Skin of body (tissue), 1 donor: ENCODE measurements around the gene TMED3. TPM values are rescaled to one million over a fixed set of nuclear protein-coding genes. Genes with fewer than 3 reads are reported as not detected.

Experiments used
- total RNA-seq: library from RNA; depleted of rRNA; stranded (reverse); fragments of >200 nt; gene quantifications from one replicate; pipeline ENCODE4 v1.2.3, GENCODE V29; 2014

Gene TMED3
- total RNA-seq, 1 donor from 2014 or later, result 43.4 TPM

Other genes with a start within 250 kb of the TMED3 start
- 0.30 TPM for gene RASGRF1, start 220.3 kb upstream of the TMED3 start, total RNA-seq
- not detected for gene ANKRD34C, start 28.4 kb upstream of the TMED3 start, total RNA-seq
- gene MINAR1, start 121.2 kb downstream of the TMED3 start, total RNA-seq, result 2.6 TPM